Panc1 (cell line): Measurements from ENCODE around the gene RRM1. TPM values are rescaled to one million over a fixed set of nuclear protein-coding genes. Genes with fewer than 3 reads are reported as not detected.

Source experiments
- ATAC-seq: fragments of 200-7000 bp; cut with Tn5 transposase; 2 replicates; pipeline ENCODE4 v1.9.1; 2020; ENCODE audit warnings: mild to moderate bottlenecking, moderate library complexity
- BruUV-seq: library from RNA; stranded (reverse); fragments of 400-500 nt; replicated peaks from 2 replicates; lab custom pipeline; 2021; lab: Mats Ljungman, UMichigan
- CTCF ChIA-PET: fragments of 300-600 bp; sonication (Branson Sonifier 250); formaldehyde crosslinking; loops from one replicate; lab custom pipeline; 2022; ENCODE audit warnings: antibody characterized with exemption; lab: Charles Lee
- POLR2A ChIA-PET: fragments of 300-600 bp; sonication (Branson Sonifier 250); formaldehyde crosslinking; loops from one replicate; lab custom pipeline; 2022; ENCODE audit warnings: antibody characterized with exemption; lab: Charles Lee
- DNase-seq: peaks from one replicate; pipeline ENCODE4 v3.0.0-alpha.2; 2010; ENCODE audit warnings: low read depth, low spot score
- H3K27ac ChIP-seq: 2 replicates; pipeline ENCODE4 v1.5.1; 2011; ENCODE audit warnings: mild to moderate bottlenecking, low read length, inconsistent platforms
- H3K27me3 ChIP-seq: fragments of 200-500 bp; sonication (Bioruptor generic); 2 replicates; pipeline ENCODE4 v1.6.0; 2014; ENCODE audit warnings: low read length, inconsistent platforms; ENCODE audit not compliant: control insufficient read depth, insufficient read depth
- H3K36me3 ChIP-seq: fragments of 200-500 bp; sonication (Bioruptor generic); 2 replicates; pipeline ENCODE4 v1.5.1; 2014; ENCODE audit warnings: inconsistent platforms, mild to moderate bottlenecking, low read length, moderate library complexity; ENCODE audit not compliant: control insufficient read depth, insufficient read depth
- H3K4me1 ChIP-seq: 2 replicates; pipeline ENCODE4 v1.5.1; 2011; ENCODE audit warnings: inconsistent platforms, mild to moderate bottlenecking, low read length, moderate library complexity; ENCODE audit not compliant: control insufficient read depth, insufficient read depth
- H3K4me3 ChIP-seq, 2 experiments: 2 replicates each; pipeline ENCODE4 v1.5.1; 2011 to 2012; ENCODE audit warnings: low read depth in 2 of 2, low read length in 2 of 2, mild to moderate bottlenecking in 2 of 2, inconsistent platforms in 1 of 2, moderate library complexity in 1 of 2
- H3K9me3 ChIP-seq: fragments of 200-500 bp; sonication (Bioruptor generic); 2 replicates; pipeline ENCODE4 v1.5.1; 2014; ENCODE audit warnings: low read depth, mild to moderate bottlenecking, inconsistent platforms, low read length, moderate library complexity; ENCODE audit not compliant: control insufficient read depth, insufficient read depth
- CTCF ChIP-seq: fragments of 450-650 bp; IDR thresholded peaks from 2 replicates; pipeline ENCODE4 v1.5.1; 2017; ENCODE audit warnings: mild to moderate bottlenecking
- POLR2AphosphoS5 ChIP-seq: IDR thresholded peaks from 2 replicates; pipeline ENCODE4 v1.6.1; 2012; ENCODE audit warnings: mild to moderate bottlenecking, low read depth, low read length, moderate library complexity
- REST ChIP-seq, 2 experiments: IDR thresholded peaks; 2 replicates each; pipeline ENCODE4 v1.6.1; 2011 to 2012; ENCODE audit warnings: low read depth in 2 of 2, control low read depth in 1 of 2, low read length in 1 of 2, mild to moderate bottlenecking in 1 of 2, moderate library complexity in 1 of 2; ENCODE audit not compliant: insufficient read depth in 1 of 2
- SIN3A ChIP-seq: IDR thresholded peaks from 2 replicates; pipeline ENCODE4 v1.6.1; 2012; ENCODE audit warnings: low read depth, mild to moderate bottlenecking, low read length, moderate library complexity, borderline replicate concordance; ENCODE audit not compliant: insufficient read depth
- TCF7L2 ChIP-seq: IDR thresholded peaks from 2 replicates; pipeline ENCODE4 v1.6.1; 2011; ENCODE audit warnings: mild to moderate bottlenecking, low read depth, low read length, inconsistent platforms
- in situ Hi-C: cut with HindIII; loops from 2 replicates; pipeline ENCODE4 v1.10.0; 2016; ENCODE audit warnings: low sequenced_read_pairs, low pct_unique_long_range_greater_than_20kb
- intact Hi-C: fragments of 100-400 bp; cut with micrococcal nuclease; formaldehyde crosslinking; loops from one replicate; pipeline ENCODE4 v1.10.0; 2022; ENCODE audit not compliant: unreplicated experiment
- total RNA-seq: library from RNA; stranded (reverse); gene quantifications from one replicate; pipeline ENCODE4 v1.2.1, GENCODE V29; 2021; ENCODE audit not compliant: unreplicated experiment

Gene RRM1
- total RNA-seq, 1 experiment from 2014 or later = 143 TPM

- BruUV-seq = TSS peak; percentile 84
These were observed 1.1 kb downstream of the RRM1 start for GRCh38 chr11:4095509-4096230.

More at GRCh38 chr11:4095509-4096230, 1.1 kb downstream of the RRM1 start:
- intact Hi-C loops (no loop called here), in situ Hi-C loops (no loop called here)
- no peak for TF ChIP-seq TCF7L2
- TF ChIP-seq REST (IDR thresholded peaks at IDR 0.05; ENCODE audit: insufficient read depth in 1 of 2, low read depth in 2 of 2, low read length in 1 of 2) = no peak
- no peak for TF ChIP-seq CTCF
- TF ChIP-seq SIN3A = no peak
- no peak for TF ChIP-seq POLR2AphosphoS5
- CTCF ChIA-PET = interaction anchor here (1.3 kb wide), 1 partner anchor 246 kb away, joined by 3 read pairs; no protein-coding TSS in a partner anchor
- Histone ChIP-seq H3K27ac (peak overlapping the region; percentile 96), H3K36me3 (no peaks in the 10 kb centered on the region), H3K27me3 (no peaks in the 10 kb centered on the region), H3K4me3 (peak overlapping the region; percentile 64 to 88), H3K4me1 (peaks cover 3% of the 10 kb centered on the region; the same call in 1 of the 2 replicates), H3K9me3 (no peaks in the 10 kb centered on the region)
- POLR2A ChIA-PET = interaction anchor here (0.6 kb wide), 1 partner anchor 252 kb away, joined by 6 read pairs; no protein-coding TSS in a partner anchor
- ATAC-seq (no peak), DNase-seq (no peak)
